ENCODE results near the gene KRT36.

The KRT36 gene

DNA sequence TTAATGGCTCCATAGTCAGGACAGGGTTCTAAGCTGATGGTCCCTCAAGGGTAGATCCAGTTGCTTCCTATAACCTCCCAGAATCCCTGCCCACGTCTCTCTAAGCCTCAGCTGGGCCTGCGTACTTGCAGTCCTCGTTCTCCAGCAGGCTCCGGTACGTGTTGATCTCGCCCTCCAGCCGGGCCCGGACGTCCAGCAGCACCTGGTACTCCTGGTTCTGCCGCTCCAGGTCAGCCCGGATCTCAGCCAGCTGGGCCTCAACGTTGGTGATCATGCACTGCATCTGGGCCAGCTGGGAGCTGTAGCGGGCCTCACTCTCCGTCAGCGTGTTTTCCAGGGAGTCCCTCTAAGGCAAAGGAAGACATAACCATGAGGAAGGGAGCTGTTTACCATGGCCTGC, 27.0 kb downstream of the KRT36 start:
- Histone ChIP-seq H3K27ac (ENCODE audit: low read length) (no peak overlapping the region), H3K36me3 (ENCODE audit: control insufficient read depth, low read depth, low read length) (no peaks in the 10 kb centered on the region), H3K4me3 (ENCODE audit: low read length) (no peak overlapping the region), H3K4me1 (ENCODE audit: control insufficient read depth, low read depth, low read length) (no peaks in the 10 kb centered on the region), H3K9ac (ENCODE audit: low read length) (no peak overlapping the region), H3K9me3 (ENCODE audit: control insufficient read depth, low read depth, low read length) (no peaks in the 10 kb centered on the region), H3K27me3 (ENCODE audit: control insufficient read depth, insufficient read depth, low read length) (no peaks in the 10 kb centered on the region)

DNA sequence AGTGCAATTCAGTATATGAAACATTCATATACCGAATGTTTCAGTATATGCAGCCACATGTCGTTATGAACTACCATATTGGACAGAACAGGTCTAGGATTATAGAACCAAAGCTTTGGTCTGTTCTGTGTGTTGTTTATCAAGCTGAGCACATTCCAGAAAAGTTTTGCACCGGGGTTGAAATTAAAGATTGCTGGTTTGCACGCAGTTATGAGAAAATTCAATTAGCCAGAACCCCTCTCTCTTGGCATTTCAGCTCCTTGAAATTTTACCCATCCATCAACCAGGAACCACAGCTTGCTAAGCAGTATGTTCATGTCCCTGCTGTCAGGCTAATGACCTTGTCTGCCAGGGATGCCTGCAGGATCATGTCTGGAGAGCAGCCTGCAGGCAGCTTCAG, 32.0 kb downstream of the KRT36 start:
- H3K27me3 ChIP-seq (ENCODE audit: control insufficient read depth, insufficient read depth, low read length), result no peaks in the 10 kb centered on the region
- H3K4me3 ChIP-seq (ENCODE audit: low read length), result no peak overlapping the region
- H3K36me3 ChIP-seq (ENCODE audit: control insufficient read depth, low read depth, low read length), result no peaks in the 10 kb centered on the region
- no peak overlapping the region for H3K27ac ChIP-seq (ENCODE audit: low read length)
- no peaks in the 10 kb centered on the region for H3K4me1 ChIP-seq (ENCODE audit: control insufficient read depth, low read depth, low read length)
- no peaks in the 10 kb centered on the region for H3K9me3 ChIP-seq (ENCODE audit: control insufficient read depth, low read depth, low read length)
- no peak overlapping the region for H3K9ac ChIP-seq (ENCODE audit: low read length)

DNA sequence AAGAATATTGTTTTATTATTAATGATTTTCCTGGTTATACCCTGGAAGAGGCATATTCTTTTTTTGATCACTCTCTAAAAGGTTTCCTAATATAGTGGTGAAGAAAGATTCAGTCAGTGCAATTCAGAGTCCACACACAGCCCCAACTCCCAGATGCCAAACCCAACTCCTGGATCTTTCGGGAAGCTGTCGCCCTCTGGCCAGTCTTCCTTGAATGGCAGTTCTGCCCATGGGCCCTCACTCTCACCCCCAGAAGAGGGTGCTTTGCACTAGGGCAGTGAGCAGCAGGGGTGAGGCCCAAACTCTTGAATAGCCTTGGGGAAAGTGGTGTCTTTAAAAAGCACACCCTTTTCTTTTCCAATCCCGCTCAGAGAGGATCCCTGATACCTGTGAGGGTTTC, 33.5 kb downstream of the KRT36 start:
- Histone ChIP-seq H3K4me1 (ENCODE audit: control insufficient read depth, low read depth, low read length) (no peaks in the 10 kb centered on the region), H3K4me3 (ENCODE audit: low read length) (no peak overlapping the region), H3K36me3 (ENCODE audit: control insufficient read depth, low read depth, low read length) (no peaks in the 10 kb centered on the region), H3K27me3 (ENCODE audit: control insufficient read depth, insufficient read depth, low read length) (no peaks in the 10 kb centered on the region), H3K9me3 (ENCODE audit: control insufficient read depth, low read depth, low read length) (no peaks in the 10 kb centered on the region), H3K9ac (ENCODE audit: low read length) (no peak overlapping the region), H3K27ac (ENCODE audit: low read length) (no peak overlapping the region)

DNA sequence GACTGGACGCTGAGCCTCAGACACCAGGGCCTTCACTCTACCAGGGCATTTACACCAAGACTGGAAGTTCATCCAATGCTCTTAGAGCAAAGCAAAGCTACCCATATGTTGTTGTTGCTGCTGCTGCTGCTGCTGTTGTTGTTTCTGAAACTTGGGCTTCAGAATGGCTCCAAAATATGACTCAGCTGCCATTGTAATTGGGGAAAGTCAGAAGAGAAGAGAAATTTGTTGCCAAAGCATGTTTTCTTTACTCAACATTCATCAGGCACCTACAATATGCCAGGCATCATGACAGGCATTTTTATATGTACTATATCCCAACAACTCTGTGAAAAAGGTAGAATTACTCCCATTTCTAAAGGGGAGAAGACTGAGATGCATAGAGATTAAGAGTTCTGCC, 34.5 kb downstream of the KRT36 start:
- Histone ChIP-seq H3K36me3 (ENCODE audit: control insufficient read depth, low read depth, low read length) (no peaks in the 10 kb centered on the region), H3K4me1 (ENCODE audit: control insufficient read depth, low read depth, low read length) (no peaks in the 10 kb centered on the region), H3K9me3 (ENCODE audit: control insufficient read depth, low read depth, low read length) (no peaks in the 10 kb centered on the region), H3K27ac (ENCODE audit: low read length) (no peak overlapping the region), H3K9ac (ENCODE audit: low read length) (no peak overlapping the region), H3K4me3 (ENCODE audit: low read length) (no peak overlapping the region), H3K27me3 (ENCODE audit: control insufficient read depth, insufficient read depth, low read length) (no peaks in the 10 kb centered on the region)

DNA sequence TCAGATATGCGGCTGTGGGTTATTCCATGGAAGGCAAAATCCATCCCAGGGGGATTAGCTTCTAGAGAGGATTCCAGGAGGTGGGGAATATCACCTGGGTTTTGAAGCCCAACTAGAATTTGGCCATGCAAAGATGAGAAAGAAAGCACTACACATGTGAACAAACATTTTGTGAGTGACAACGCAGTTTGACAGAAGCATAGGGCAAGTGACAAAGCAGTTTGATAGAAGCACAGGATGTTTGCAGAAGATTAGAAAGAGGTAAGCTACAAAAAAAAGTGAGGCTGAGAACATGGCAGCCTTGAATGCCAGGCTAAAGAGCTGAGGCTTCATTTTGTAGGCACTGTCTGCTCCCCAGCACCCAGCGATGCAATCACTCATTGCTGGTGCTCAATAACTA, 36.6 kb downstream of the KRT36 start:
- Histone ChIP-seq H3K9me3 (ENCODE audit: control insufficient read depth, low read depth, low read length) (no peaks in the 10 kb centered on the region), H3K36me3 (ENCODE audit: control insufficient read depth, low read depth, low read length) (no peaks in the 10 kb centered on the region), H3K27me3 (ENCODE audit: control insufficient read depth, insufficient read depth, low read length) (no peaks in the 10 kb centered on the region), H3K27ac (ENCODE audit: low read length) (no peak overlapping the region), H3K4me3 (ENCODE audit: low read length) (no peak overlapping the region), H3K9ac (ENCODE audit: low read length) (no peak overlapping the region), H3K4me1 (ENCODE audit: control insufficient read depth, low read depth, low read length) (no peaks in the 10 kb centered on the region)

DNA sequence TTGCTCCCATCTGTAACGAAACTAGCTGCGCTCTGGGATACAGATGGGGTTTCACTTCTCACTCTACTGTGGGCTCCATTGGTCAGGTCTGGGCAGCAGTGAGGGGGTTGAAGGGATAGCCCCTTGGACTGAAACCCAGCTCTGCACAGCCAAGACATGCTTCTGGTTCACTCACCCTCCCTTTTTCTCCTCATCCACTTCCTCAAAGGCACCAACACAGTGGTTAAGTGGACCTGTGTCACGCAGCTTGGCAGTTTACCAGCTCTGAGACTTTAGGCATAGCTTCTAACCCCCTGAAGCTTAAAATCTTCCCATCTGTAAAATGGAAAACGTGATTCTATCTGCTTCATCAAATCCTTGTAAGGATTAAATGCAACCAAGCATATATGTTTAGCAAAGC, 37.4 kb downstream of the KRT36 start:
- Histone ChIP-seq H3K27ac (ENCODE audit: low read length) (no peak overlapping the region), H3K9ac (ENCODE audit: low read length) (no peak overlapping the region), H3K27me3 (ENCODE audit: control insufficient read depth, insufficient read depth, low read length) (no peaks in the 10 kb centered on the region), H3K36me3 (ENCODE audit: control insufficient read depth, low read depth, low read length) (no peaks in the 10 kb centered on the region), H3K9me3 (ENCODE audit: control insufficient read depth, low read depth, low read length) (no peaks in the 10 kb centered on the region), H3K4me3 (ENCODE audit: low read length) (no peak overlapping the region), H3K4me1 (ENCODE audit: control insufficient read depth, low read depth, low read length) (no peaks in the 10 kb centered on the region)

DNA sequence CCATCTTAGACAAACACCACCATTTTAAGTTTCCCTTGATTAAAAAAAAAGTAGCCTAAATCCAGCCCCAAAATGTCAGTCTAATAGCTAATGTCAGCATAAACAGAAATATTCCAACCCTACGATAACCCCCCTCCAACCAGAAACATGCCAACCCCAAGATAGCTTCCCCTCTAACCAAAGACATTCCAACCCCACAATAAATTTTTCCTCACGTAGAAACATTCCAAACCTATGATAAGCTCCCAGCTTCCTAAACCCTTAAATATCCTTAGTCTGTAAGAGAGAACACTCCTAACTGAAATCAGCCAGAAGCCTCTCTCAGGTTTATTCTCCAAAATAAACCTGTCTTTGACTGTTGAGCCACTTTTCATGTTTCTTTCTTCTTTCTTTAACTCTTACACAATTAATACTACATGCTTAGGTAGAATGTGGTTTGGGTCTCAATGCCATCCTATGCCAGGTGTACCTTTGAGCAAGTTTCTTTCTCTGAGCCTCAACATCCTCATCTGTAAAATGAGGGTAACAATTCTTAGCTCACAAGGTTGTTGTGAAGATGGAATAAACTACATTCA, 38.5 kb downstream of the KRT36 start:
- no peaks in the 10 kb centered on the region for H3K4me1 ChIP-seq (ENCODE audit: control insufficient read depth, low read depth, low read length)
- no peak overlapping the region for H3K4me3 ChIP-seq (ENCODE audit: low read length)
- no peak overlapping the region for H3K9ac ChIP-seq (ENCODE audit: low read length)
- H3K27me3 ChIP-seq (ENCODE audit: control insufficient read depth, insufficient read depth, low read length), result no peaks in the 10 kb centered on the region
- no peak overlapping the region for H3K27ac ChIP-seq (ENCODE audit: low read length)
- no peaks in the 10 kb centered on the region for H3K36me3 ChIP-seq (ENCODE audit: control insufficient read depth, low read depth, low read length)
- H3K9me3 ChIP-seq (ENCODE audit: control insufficient read depth, low read depth, low read length), result no peaks in the 10 kb centered on the region

DNA sequence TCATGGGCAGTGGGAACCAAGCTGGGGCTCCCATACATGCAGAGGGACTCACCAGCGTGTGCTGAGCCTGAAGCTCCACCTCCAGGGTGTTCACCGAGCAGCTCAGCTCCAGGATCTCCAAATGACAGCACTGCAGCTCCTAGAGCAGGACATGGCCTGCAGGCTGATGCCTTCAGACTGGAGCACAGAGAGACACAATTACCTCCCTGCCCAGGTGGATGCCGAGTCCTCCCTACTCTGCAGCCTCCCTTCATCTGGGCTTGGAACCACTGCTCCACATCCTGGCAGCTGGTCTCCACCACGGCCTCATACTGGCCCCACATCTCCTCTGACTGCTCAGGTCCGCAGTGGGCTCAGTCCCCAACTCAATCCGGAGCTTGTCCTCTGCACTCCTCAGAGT, 40.7 kb downstream of the KRT36 start:
- Histone ChIP-seq H3K4me1 (ENCODE audit: control insufficient read depth, low read depth, low read length) (no peaks in the 10 kb centered on the region), H3K4me3 (ENCODE audit: low read length) (no peak overlapping the region), H3K9me3 (ENCODE audit: control insufficient read depth, low read depth, low read length) (no peaks in the 10 kb centered on the region), H3K36me3 (ENCODE audit: control insufficient read depth, low read depth, low read length) (no peaks in the 10 kb centered on the region), H3K27me3 (ENCODE audit: control insufficient read depth, insufficient read depth, low read length) (no peaks in the 10 kb centered on the region), H3K27ac (ENCODE audit: low read length) (no peak overlapping the region), H3K9ac (ENCODE audit: low read length) (no peak overlapping the region)

DNA sequence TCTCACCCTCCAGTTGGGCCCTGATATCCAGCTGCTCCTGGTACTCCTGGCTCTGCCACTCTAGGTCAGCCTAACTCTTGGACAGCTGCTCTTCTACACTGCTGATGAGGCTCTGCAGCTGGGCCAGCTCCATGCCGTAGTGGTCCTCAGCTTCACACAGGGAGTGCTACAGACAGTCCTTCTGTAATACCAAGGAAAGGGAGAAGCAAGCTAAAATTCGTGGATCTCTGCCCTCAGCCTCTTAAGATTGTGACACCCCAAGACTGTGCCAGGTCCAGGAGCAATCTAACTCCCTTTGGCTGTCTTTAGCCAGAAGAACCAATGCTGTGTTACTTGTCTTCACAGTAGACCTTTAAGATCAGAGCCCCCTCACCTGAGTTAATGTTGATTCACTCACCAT, 41.2 kb downstream of the KRT36 start:
- H3K27ac ChIP-seq (ENCODE audit: low read length), result no peak overlapping the region
- no peaks in the 10 kb centered on the region for H3K9me3 ChIP-seq (ENCODE audit: control insufficient read depth, low read depth, low read length)
- H3K4me1 ChIP-seq (ENCODE audit: control insufficient read depth, low read depth, low read length), result no peaks in the 10 kb centered on the region
- H3K36me3 ChIP-seq (ENCODE audit: control insufficient read depth, low read depth, low read length), result no peaks in the 10 kb centered on the region
- H3K9ac ChIP-seq (ENCODE audit: low read length), result no peak overlapping the region
- H3K27me3 ChIP-seq (ENCODE audit: control insufficient read depth, insufficient read depth, low read length), result no peaks in the 10 kb centered on the region
- H3K4me3 ChIP-seq (ENCODE audit: low read length), result no peak overlapping the region

DNA sequence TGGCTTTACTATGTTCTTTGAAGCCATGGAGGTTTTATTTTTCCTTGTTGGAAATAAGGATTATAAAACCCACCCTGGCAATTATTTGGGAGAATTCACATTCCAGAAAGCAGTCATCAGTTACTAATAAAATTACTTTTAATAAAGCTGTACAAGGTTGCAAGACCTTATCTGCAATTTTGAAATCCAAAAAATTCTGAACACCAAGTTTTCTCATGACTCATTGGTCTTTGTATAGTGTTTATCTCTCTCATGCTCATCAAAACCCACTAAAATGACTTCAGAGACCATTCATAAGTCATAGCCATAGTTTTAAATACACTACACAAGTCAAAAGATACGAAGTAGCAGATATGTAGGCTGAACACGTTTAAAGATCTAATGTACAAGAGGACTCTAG, 42.9 kb downstream of the KRT36 start:
- no peaks in the 10 kb centered on the region for H3K27me3 ChIP-seq (ENCODE audit: control insufficient read depth, insufficient read depth, low read length)
- H3K27ac ChIP-seq (ENCODE audit: low read length), result no peak overlapping the region
- H3K4me1 ChIP-seq (ENCODE audit: control insufficient read depth, low read depth, low read length), result no peaks in the 10 kb centered on the region
- no peaks in the 10 kb centered on the region for H3K36me3 ChIP-seq (ENCODE audit: control insufficient read depth, low read depth, low read length)
- H3K4me3 ChIP-seq (ENCODE audit: low read length), result no peak overlapping the region
- H3K9me3 ChIP-seq (ENCODE audit: control insufficient read depth, low read depth, low read length), result no peaks in the 10 kb centered on the region
- H3K9ac ChIP-seq (ENCODE audit: low read length), result no peak overlapping the region

DNA sequence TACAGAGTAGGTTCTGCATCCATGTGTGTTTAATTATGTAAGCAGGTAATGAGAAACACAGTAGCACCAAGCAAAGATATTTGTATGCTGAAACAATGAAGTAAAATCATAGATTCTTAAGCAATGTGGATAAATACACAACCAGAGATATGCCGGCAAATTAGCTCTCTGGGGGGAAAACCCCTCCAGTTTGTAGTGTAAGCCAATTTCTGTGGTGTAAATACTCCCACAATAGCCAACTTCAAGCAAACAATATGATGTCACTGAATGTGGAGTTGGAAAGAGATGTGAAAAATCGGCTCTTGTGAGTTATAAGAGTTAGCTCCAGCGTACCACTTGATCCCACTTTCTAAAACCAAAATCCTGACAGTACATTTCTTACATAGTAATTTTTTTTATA, 45.1 kb downstream of the KRT36 start:
- H3K36me3 ChIP-seq (ENCODE audit: control insufficient read depth, low read depth, low read length), result no peaks in the 10 kb centered on the region
- no peak overlapping the region for H3K9ac ChIP-seq (ENCODE audit: low read length)
- no peaks in the 10 kb centered on the region for H3K9me3 ChIP-seq (ENCODE audit: control insufficient read depth, low read depth, low read length)
- H3K4me3 ChIP-seq (ENCODE audit: low read length), result no peak overlapping the region
- H3K4me1 ChIP-seq (ENCODE audit: control insufficient read depth, low read depth, low read length), result no peaks in the 10 kb centered on the region
- H3K27ac ChIP-seq (ENCODE audit: low read length), result no peak overlapping the region
- no peaks in the 10 kb centered on the region for H3K27me3 ChIP-seq (ENCODE audit: control insufficient read depth, insufficient read depth, low read length)

DNA sequence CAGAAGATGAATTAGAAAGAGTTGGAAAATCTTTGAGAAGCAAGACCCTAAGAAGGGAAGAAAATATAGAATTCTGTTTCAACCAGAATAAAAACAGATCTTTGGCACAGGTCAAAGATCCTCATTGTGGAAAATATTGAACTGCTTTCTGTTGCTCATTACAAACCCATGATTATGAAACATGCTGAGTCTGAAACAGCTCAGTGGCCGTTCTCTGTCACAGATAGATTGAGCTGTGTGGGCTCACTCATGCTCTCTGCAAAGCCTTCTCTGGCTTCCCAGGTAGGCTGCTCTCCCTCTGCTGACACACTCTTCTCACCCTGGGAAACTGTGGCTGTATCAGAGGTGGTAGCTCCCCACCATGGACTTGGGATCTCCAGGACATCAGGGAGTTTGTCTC, 45.5 kb downstream of the KRT36 start:
- no peaks in the 10 kb centered on the region for H3K36me3 ChIP-seq (ENCODE audit: control insufficient read depth, low read depth, low read length)
- H3K9me3 ChIP-seq (ENCODE audit: control insufficient read depth, low read depth, low read length), result no peaks in the 10 kb centered on the region
- H3K9ac ChIP-seq (ENCODE audit: low read length), result no peak overlapping the region
- no peak overlapping the region for H3K4me3 ChIP-seq (ENCODE audit: low read length)
- H3K27ac ChIP-seq (ENCODE audit: low read length), result no peak overlapping the region
- H3K4me1 ChIP-seq (ENCODE audit: control insufficient read depth, low read depth, low read length), result no peaks in the 10 kb centered on the region
- H3K27me3 ChIP-seq (ENCODE audit: control insufficient read depth, insufficient read depth, low read length), result no peaks in the 10 kb centered on the region
